Measurements from ENCODE around the gene ST6GAL1.
"Not testable (repeated sequence)": the region's sequence is repeated elsewhere in the genome, so short reads cannot be mapped to it uniquely, and the experiment has no call there.

Gene ST6GAL1

DNA sequence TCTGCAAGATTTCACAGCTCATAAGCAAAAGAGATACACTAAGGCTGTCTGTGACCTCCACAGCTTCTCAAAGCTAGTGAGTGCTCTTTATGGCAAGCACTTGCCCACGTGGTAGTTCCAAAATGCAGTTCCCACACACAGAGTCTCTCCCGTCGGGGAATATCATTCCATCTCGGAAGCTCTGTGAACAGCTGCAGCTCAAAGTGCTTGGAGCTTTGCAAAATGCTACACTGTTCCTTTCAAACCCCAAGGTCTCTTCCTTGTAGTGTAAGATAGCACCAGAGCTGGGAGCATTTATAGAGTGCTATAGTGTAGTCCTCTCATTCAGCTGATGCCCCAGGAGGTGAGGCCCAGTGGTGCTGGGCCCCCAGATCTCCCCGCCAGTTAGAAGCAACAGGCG, 36.1 kb downstream of the ST6GAL1 start:
- no peak overlapping the region for H3K27ac ChIP-seq
- H3K79me2 ChIP-seq (ENCODE audit: insufficient read depth, low read depth) = no peaks in the 10 kb centered on the region
- no peaks in the 10 kb centered on the region for H4K20me1 ChIP-seq (ENCODE audit: insufficient read depth)
- TF ChIP-seq, protein P1, sequence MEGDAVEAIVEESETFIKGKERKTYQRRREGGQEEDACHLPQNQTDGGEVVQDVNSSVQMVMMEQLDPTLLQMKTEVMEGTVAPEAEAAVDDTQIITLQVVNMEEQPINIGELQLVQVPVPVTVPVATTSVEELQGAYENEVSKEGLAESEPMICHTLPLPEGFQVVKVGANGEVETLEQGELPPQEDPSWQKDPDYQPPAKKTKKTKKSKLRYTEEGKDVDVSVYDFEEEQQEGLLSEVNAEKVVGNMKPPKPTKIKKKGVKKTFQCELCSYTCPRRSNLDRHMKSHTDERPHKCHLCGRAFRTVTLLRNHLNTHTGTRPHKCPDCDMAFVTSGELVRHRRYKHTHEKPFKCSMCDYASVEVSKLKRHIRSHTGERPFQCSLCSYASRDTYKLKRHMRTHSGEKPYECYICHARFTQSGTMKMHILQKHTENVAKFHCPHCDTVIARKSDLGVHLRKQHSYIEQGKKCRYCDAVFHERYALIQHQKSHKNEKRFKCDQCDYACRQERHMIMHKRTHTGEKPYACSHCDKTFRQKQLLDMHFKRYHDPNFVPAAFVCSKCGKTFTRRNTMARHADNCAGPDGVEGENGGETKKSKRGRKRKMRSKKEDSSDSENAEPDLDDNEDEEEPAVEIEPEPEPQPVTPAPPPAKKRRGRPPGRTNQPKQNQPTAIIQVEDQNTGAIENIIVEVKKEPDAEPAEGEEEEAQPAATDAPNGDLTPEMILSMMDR (conservative IDR thresholded peaks at IDR 0.05; ENCODE audit: low read depth, low read length) = no peak
- peaks cover 7% of the 10 kb centered on the region for H3K4me1 ChIP-seq (ENCODE audit: low read depth, poor library complexity, severe bottlenecking)
- H2AFZ ChIP-seq (ENCODE audit: low read depth) = no peak overlapping the region
- H3K36me3 ChIP-seq (ENCODE audit: insufficient read depth) = no peaks in the 10 kb centered on the region
- no peak overlapping the region for H3K4me2 ChIP-seq
- H3K27me3 ChIP-seq (ENCODE audit: insufficient read depth, low read depth) = no peaks in the 10 kb centered on the region
- no peak overlapping the region for H3K9ac ChIP-seq
- no peak overlapping the region for H3K4me3 ChIP-seq (IDR thresholded peaks at IDR 0.05; ENCODE audit: insufficient read depth, low read depth, low read length)

DNA sequence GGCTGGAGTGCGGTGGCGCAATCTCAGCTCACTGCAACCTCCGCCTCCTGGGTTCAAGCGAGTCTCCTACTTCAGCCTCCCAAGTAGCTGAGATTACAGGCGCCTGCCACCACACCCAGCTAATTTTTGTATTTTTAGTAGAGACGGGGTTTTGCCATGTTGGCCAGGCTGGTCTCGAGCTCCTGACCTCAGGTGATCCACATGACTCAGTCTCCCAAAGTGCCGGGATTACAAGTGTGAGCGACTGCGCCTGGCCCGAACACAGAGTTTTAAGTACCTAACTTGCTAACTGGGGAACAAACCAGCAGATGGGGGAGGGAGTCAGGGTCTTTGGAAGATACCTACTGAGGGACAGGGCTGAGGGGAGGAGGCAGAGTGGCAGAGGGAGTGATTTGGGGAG, 36.9 kb downstream of the ST6GAL1 start:
- not testable (repeated sequence) for H3K79me2 ChIP-seq (ENCODE audit: insufficient read depth, low read depth); H3K27ac ChIP-seq; H3K4me2 ChIP-seq; H3K27me3 ChIP-seq (ENCODE audit: insufficient read depth, low read depth); H2AFZ ChIP-seq (ENCODE audit: low read depth); H3K9ac ChIP-seq; H3K36me3 ChIP-seq (ENCODE audit: insufficient read depth); H3K4me3 ChIP-seq (IDR thresholded peaks at IDR 0.05; ENCODE audit: insufficient read depth, low read depth, low read length); H4K20me1 ChIP-seq (ENCODE audit: insufficient read depth); H3K4me1 ChIP-seq (ENCODE audit: low read depth, poor library complexity, severe bottlenecking)

DNA sequence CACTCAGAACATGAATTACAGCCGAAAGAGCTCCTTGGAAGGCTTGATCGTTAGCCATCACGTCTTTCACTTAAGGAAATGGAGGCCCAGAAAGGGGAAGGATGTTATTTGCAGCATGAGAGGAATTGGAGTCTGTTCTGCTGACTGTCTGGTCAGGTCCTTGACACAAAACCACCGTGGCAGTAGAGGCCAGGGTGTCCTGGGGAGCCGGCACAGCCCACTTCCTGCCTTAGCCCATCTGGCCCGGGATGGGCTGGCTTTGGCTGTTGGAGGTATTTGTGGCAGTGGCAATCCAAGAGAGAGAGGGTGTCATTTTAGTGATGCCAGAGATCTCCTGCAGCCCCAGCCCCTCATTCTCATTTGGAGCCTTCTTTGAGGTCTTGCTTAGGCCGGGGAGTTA, 37.4 kb downstream of the ST6GAL1 start:
- Histone ChIP-seq H3K79me2 (ENCODE audit: insufficient read depth, low read depth) (no peaks in the 10 kb centered on the region), H4K20me1 (ENCODE audit: insufficient read depth) (no peaks in the 10 kb centered on the region), H3K4me2 (no peak overlapping the region), H3K27me3 (ENCODE audit: insufficient read depth, low read depth) (no peaks in the 10 kb centered on the region), H3K36me3 (ENCODE audit: insufficient read depth) (no peaks in the 10 kb centered on the region), H3K27ac (no peak overlapping the region), H3K4me3 (IDR thresholded peaks at IDR 0.05; ENCODE audit: insufficient read depth, low read depth, low read length) (no peak overlapping the region), H3K4me1 (ENCODE audit: low read depth, poor library complexity, severe bottlenecking) (peaks cover 7% of the 10 kb centered on the region), H3K9ac (no peak overlapping the region), H2AFZ (ENCODE audit: low read depth) (no peak overlapping the region)
- TF ChIP-seq, protein P1 (conservative IDR thresholded peaks at IDR 0.05; ENCODE audit: low read depth, low read length) = no peak

DNA sequence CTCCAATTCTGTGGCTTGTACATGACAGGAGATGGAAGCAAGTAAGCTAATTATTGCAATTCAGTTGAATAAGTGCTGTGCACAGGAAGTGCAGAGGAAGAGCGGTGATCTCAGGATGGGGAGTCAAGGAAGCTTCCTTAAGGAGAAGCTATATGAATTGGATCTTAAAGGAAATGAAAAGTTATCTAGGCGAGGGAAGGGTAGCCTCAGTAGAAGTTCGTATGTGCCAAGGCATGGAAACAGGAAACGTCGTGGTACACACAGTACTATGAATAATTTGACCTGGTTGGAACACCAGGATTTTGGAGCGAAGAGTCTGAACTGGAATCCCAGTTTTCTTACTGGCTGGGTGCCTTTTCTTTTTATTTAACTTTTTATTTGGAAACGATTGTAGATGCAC, 39.3 kb downstream of the ST6GAL1 start:
- Histone ChIP-seq H3K27ac (no peak overlapping the region), H3K9ac (no peak overlapping the region), H2AFZ (ENCODE audit: low read depth) (no peak overlapping the region), H3K79me2 (ENCODE audit: insufficient read depth, low read depth) (no peaks in the 10 kb centered on the region), H3K4me2 (no peak overlapping the region), H4K20me1 (ENCODE audit: insufficient read depth) (no peaks in the 10 kb centered on the region), H3K27me3 (ENCODE audit: insufficient read depth, low read depth) (no peaks in the 10 kb centered on the region), H3K4me1 (ENCODE audit: low read depth, poor library complexity, severe bottlenecking) (peaks cover 7% of the 10 kb centered on the region), H3K36me3 (ENCODE audit: insufficient read depth) (no peaks in the 10 kb centered on the region), H3K4me3 (IDR thresholded peaks at IDR 0.05; ENCODE audit: insufficient read depth, low read depth, low read length) (no peak overlapping the region)
- TF ChIP-seq, protein P1 (conservative IDR thresholded peaks at IDR 0.05; ENCODE audit: low read depth, low read length) = no peak

DNA sequence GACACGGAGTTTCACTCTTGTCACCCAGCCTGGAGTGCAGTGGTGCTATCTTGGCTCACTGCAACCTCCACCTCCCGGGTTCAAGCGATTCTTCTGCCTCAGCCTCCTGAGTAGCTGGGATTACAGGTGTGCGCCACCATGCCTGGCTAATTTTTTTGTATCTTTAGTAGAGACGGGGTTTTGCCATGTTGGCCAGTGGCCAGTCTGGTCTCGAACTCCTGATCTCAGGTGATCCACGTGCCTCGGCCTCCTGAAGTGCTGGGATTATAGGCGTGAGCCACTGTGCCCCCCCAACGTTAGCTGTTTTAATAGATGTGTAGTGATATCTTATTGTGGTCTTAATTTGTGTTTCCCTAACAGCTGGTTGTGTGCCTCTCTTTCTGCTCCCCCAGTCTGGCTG, 40.8 kb downstream of the ST6GAL1 start:
- not testable (repeated sequence) for H3K27ac ChIP-seq; H3K36me3 ChIP-seq (ENCODE audit: insufficient read depth)

More for the DNA sequence above, 40.8 kb downstream of the ST6GAL1 start:
- H3K4me1 ChIP-seq (ENCODE audit: low read depth, poor library complexity, severe bottlenecking); H3K4me2 ChIP-seq; H4K20me1 ChIP-seq (ENCODE audit: insufficient read depth); H3K4me3 ChIP-seq (IDR thresholded peaks at IDR 0.05; ENCODE audit: insufficient read depth, low read depth, low read length); H3K79me2 ChIP-seq (ENCODE audit: insufficient read depth, low read depth); H3K27me3 ChIP-seq (ENCODE audit: insufficient read depth, low read depth); H2AFZ ChIP-seq (ENCODE audit: low read depth); H3K9ac ChIP-seq: not testable (repeated sequence)

All from KMS-11 (cell line).